ENCODE data around the gene DGKA. TPM values are rescaled to one million over a fixed set of nuclear protein-coding genes. Genes with fewer than 3 reads are reported as not detected.
A peak's percentile ranks its signal among the peaks of the same experiment; 100 is the strongest.

Gene DGKA
- 10 to 100 TPM; 21.9 to 80.3 (median 37.4) TPM for total RNA-seq

DNA sequence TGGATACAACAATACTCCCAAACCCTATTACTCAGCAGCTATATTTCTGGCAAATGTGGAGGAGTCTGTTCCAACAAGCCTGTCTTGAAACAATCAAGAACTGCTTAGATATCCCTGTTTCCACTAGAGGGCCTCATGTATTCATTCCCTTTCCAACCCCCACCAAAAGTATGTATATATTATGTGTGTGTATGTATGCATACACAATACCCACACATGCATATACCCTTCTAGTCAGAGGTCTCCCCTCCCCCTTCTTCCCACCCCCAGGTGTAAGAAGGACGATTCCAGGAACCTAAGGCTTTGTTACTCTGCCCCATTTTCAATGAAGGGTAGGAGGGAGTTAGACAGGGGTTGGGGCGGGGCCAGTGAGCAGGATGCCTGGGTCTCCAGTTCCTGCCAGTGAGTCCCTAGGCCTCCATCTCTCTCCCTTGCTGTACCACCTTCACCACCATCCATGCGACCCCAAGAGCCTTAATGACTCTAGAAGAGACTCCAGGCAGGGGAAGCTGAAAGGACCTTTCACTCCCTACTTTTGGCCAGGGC is at the start of gene DGKA:
TSS of gene DGKA (plus strand) at position 392 of the 546 bp plus-strand sequence. CDS start 5,342 bp downstream, outside the sequence.
- peaks cover 3 to 80% (median 38%) of the 10 kb centered on the region in 3 donors for H3K4me1 ChIP-seq
- no peak for ATAC-seq
- WGBS, 2 donors (ENCODE audit: low coverage in 1 of 2): no CpG with 5 or more reads among the region's 3 CpGs
- no peaks in the 10 kb centered on the region for H3K27me3 ChIP-seq
- H3K36me3 ChIP-seq: no peaks in the 10 kb centered on the region
- no peaks in the 10 kb centered on the region for H3K9me3 ChIP-seq
- H3K4me3 ChIP-seq: peak within 1 kb of the TSS; percentile 78 to 88
- TF ChIP-seq, protein P1, sequence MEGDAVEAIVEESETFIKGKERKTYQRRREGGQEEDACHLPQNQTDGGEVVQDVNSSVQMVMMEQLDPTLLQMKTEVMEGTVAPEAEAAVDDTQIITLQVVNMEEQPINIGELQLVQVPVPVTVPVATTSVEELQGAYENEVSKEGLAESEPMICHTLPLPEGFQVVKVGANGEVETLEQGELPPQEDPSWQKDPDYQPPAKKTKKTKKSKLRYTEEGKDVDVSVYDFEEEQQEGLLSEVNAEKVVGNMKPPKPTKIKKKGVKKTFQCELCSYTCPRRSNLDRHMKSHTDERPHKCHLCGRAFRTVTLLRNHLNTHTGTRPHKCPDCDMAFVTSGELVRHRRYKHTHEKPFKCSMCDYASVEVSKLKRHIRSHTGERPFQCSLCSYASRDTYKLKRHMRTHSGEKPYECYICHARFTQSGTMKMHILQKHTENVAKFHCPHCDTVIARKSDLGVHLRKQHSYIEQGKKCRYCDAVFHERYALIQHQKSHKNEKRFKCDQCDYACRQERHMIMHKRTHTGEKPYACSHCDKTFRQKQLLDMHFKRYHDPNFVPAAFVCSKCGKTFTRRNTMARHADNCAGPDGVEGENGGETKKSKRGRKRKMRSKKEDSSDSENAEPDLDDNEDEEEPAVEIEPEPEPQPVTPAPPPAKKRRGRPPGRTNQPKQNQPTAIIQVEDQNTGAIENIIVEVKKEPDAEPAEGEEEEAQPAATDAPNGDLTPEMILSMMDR (IDR thresholded peaks at IDR 0.05): peak; percentile 37 to 61 (median 57)
- peak; percentile 41 for TF ChIP-seq POLR2AphosphoS5 (IDR thresholded peaks at IDR 0.05)
- no peak for TF ChIP-seq POLR2A (IDR thresholded peaks at IDR 0.05)
- H3K27ac ChIP-seq: peak within 1 kb of the TSS; percentile 62 to 97 (median 88)

DNA sequence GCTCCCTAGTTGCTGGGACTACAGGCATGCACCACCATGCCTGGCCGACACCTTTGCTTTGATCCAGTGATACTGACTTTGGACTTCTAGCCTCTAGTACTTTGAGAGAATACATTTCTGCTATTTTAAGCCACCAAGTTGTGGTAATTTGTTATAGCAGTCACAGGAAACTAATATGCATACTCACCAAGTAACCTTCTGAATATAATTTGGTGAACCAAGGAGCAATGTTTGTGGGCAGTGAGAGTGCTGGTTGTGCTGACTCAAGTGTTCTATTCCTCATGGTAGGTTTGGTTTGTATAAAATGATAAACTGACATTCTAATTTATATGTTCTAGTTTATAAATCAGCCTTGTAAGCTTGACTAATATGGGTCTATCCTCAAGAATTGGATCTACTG is 45.8 kb upstream of the DGKA start:
- H3K9me3 ChIP-seq: no peaks in the 10 kb centered on the region
- no peaks in the 10 kb centered on the region for H3K4me1 ChIP-seq
- ATAC-seq: no peak
- TF ChIP-seq POLR2AphosphoS5 (IDR thresholded peaks at IDR 0.05) (no peak), POLR2A (IDR thresholded peaks at IDR 0.05) (no peak), EP300 (IDR thresholded peaks at IDR 0.05) (no peak)
- TF ChIP-seq, protein P1 (IDR thresholded peaks at IDR 0.05): no peak
- H3K36me3 ChIP-seq: no peaks in the 10 kb centered on the region
- no peak overlapping the region for H3K4me3 ChIP-seq
- H3K27ac ChIP-seq: no peak overlapping the region
- no peaks in the 10 kb centered on the region for H3K27me3 ChIP-seq
- WGBS, 2 donors (ENCODE audit: low coverage in 1 of 2): 78% methylated on average over 1 of the region's 1 CpG; no CpG with 5 or more reads in 1 of the 2 donors

DNA sequence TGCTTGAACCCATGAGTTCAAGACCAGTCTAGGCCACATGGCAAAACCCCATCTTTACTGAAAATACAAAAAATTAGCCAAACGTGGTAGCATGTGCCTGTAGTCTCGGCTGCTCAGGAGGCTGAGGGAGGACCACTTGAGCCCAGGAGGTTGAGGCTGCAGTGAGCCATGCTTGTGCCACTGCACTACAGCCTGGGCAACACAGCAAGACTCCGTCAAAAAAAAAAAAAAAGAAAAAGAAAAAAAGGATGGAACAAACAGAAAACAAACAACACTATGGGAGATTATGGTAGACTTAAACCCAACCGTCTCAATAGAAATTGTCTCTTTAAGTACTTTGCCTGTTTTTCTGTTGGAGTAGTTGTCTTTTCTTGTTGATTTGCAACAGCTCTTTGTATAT is 39.7 kb upstream of the DGKA start:
- no peak for TF ChIP-seq EP300 (IDR thresholded peaks at IDR 0.05)
- TF ChIP-seq, protein P1 (IDR thresholded peaks at IDR 0.05): no peak
- TF ChIP-seq POLR2A (IDR thresholded peaks at IDR 0.05): no peak
- TF ChIP-seq POLR2AphosphoS5 (IDR thresholded peaks at IDR 0.05): no peak
- no peak overlapping the region for H3K4me3 ChIP-seq
- H3K9me3 ChIP-seq: no peaks in the 10 kb centered on the region
- ATAC-seq: no peak
- H3K27me3 ChIP-seq: no peaks in the 10 kb centered on the region
- no peaks in the 10 kb centered on the region for H3K36me3 ChIP-seq
- 89 to 93% methylated on average over 2 to 4 of the region's 4 CpGs for WGBS, 2 donors (ENCODE audit: low coverage in 1 of 2)
- no peaks in the 10 kb centered on the region for H3K4me1 ChIP-seq
- no peak overlapping the region for H3K27ac ChIP-seq

DNA sequence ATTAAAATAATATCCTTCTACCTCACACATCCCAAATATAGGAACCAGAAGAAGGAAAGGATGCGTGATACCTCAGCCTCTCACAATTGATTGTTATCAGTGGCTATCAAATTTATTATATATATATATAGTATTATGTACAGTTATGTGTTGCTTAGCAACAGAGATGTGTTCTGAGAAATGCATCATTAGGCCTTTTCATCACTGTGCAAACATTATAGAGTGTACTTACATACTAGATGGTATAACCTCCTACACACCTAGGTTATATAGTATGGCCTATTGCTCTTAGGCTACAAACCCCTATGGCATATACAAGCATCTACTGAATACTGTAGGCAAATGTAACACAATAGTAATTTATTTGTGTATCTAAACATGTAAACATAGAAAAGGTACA is 37.2 kb upstream of the DGKA start:
- 91 to 100% methylated on average over 1 of the region's 1 CpG for WGBS, 2 donors (ENCODE audit: low coverage in 1 of 2)
- Histone ChIP-seq H3K9me3 (no peaks in the 10 kb centered on the region), H3K4me3 (no peak overlapping the region), H3K36me3 (no peaks in the 10 kb centered on the region), H3K4me1 (no peaks in the 10 kb centered on the region), H3K27ac (no peak overlapping the region), H3K27me3 (no peaks in the 10 kb centered on the region)
- no peak for ATAC-seq
- TF ChIP-seq, protein P1 (IDR thresholded peaks at IDR 0.05): no peak
- no peak for TF ChIP-seq POLR2A (IDR thresholded peaks at IDR 0.05)
- TF ChIP-seq EP300 (IDR thresholded peaks at IDR 0.05): no peak
- no peak for TF ChIP-seq POLR2AphosphoS5 (IDR thresholded peaks at IDR 0.05)

DNA sequence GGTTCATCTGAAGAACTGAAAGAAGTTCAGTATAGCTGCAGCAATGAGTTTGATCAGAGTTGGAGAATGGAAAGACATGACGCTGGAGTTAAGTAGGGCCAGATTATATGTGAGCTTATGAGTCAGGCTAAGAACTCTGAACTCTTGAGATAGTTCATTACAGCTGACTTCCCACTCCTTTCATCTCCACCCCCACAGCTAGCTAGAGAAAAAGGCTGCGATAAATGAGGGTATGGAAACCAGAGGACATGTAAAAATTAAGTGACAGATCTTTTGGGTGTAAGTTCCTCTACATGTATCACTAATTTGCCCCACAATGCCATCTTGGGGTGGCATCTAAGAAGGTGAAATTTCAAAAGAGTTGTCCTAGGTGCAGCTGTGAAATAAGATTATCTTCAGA is 31.9 kb upstream of the DGKA start:
- no peaks in the 10 kb centered on the region for H3K4me1 ChIP-seq
- TF ChIP-seq POLR2A (IDR thresholded peaks at IDR 0.05): no peak
- no peak for TF ChIP-seq POLR2AphosphoS5 (IDR thresholded peaks at IDR 0.05)
- no peak for TF ChIP-seq EP300 (IDR thresholded peaks at IDR 0.05)
- TF ChIP-seq, protein P1 (IDR thresholded peaks at IDR 0.05): no peak
- H3K27me3 ChIP-seq: no peaks in the 10 kb centered on the region
- H3K27ac ChIP-seq: no peak overlapping the region
- H3K4me3 ChIP-seq: no peak overlapping the region
- WGBS, 2 donors (ENCODE audit: low coverage in 1 of 2): 56 to 90% methylated on average over 2 of the region's 2 CpGs
- peaks cover 0 to 26% of the 10 kb centered on the region in 2 donors for H3K36me3 ChIP-seq
- no peak for ATAC-seq
- H3K9me3 ChIP-seq: no peaks in the 10 kb centered on the region

All from gastroesophageal sphincter (tissue), 4 donors.